Inferior parietal cortex (tissue), 1 donor: ENCODE data around the gene PRTG.
"Not testable (repeated sequence)": the region's sequence is repeated elsewhere in the genome, so short reads cannot be mapped to it uniquely, and the experiment has no call there.

Source experiments
- DNase-seq: peaks from one replicate; pipeline ENCODE4 v3.0.0-alpha.2; 2016; ENCODE audit errors: extremely low spot score

The PRTG gene

DNA sequence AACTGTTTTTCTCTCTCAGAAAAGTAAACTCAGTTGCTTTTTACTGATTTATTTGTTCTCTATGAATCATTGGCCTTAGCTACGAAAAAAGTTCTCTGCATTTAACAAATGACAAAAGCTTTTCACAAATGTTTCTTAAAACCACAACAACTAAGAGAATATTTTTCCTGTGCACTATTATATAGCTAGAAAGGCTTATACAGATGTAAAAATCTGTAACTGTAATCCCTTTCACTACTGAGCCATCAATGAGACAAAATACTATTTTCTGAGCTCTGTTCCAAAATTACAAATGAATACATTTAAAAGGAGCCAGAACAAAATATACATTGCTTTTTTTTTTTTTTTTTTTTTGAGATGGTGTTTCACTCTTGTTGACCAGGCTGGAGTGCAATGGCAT is 109.2 kb downstream of the PRTG start:
- DNase-seq = no peak

DNA sequence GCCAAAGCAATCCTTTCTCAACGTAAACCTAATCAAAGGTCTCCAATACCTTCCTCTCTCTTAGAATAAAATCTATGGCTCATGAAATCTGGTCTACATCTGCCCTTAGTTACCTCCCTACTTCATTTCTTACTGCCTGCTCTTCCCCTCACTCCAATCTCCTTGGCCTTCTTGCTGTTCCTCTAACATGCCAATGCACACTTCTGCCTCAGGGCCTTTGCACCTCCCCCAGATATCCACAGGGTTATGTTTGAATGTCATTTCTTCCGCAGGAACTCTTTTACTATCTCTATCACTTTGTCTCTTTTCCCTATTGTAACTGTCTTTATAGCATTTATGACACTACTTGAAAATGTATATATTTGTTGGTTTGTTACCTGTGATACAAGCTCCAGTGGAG is 110.5 kb downstream of the PRTG start:
- DNase-seq = no peak

DNA sequence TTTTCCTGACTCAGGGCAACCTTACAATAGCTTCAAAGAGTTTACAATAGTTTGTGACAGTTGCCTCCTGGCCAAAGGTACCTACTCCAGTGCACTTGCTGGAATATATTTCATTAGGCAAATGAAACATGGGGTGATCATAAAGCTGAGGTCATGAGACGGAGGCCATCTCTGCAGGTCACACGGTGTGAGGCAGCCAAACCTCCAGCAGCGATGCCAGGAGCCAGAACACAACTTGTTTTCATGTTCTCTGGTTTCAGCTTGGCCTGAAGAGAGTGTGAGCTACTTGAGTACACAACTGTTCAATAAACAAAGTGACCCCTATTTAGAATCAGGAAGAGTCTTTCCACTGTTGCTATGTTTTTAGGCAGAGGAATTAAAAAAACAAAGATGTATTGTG is 112.1 kb downstream of the PRTG start:
- no peak for DNase-seq

DNA sequence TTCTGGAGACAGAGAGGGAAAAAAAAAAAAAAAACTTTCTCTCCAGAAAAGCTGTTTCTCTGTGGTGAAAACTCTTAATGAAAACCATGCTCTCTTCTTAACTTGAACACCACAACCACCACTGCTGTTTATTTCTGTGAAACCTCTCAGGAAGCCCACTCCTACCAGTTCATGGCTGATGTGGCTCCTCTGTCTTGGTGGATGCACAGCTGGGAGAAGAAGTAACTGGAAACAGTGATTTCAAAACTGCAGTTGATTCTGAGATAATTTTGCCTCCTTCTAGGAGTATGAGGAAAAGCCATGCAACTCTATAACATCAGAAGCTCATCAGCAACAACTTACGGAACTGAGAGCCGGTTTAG is 114.6 kb downstream of the PRTG start:
- no peak for DNase-seq

DNA sequence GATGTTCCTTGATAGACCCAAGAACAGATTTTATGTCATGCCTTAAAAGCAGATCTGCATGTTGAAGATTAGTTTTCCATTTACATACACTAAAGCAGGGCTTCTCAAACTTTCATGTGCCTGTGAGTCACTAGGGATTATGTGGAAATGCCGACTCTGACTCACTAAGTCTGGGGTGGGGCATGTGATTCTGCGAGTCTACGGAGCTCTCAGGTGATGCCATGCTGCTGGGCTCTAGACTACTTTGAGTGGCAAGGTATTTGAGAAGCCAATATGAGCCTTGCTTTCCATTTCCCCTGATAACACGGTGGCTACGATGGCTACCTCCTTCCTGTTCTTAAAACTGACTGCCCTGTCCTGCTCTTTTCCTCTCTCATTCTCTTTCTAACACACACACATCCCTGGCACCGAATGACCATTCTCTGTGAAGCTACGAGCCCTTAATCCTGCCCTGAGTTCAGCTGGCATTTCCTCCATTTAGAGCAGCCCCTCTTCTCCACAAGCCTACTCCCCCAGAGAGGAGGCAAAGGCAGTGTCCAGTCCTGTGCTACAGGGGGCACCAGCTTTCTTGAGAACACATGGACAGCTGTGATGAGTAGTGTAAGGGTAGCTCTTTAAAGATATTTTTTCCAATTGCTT is 115.1 kb downstream of the PRTG start:
- DNase-seq = no peak

DNA sequence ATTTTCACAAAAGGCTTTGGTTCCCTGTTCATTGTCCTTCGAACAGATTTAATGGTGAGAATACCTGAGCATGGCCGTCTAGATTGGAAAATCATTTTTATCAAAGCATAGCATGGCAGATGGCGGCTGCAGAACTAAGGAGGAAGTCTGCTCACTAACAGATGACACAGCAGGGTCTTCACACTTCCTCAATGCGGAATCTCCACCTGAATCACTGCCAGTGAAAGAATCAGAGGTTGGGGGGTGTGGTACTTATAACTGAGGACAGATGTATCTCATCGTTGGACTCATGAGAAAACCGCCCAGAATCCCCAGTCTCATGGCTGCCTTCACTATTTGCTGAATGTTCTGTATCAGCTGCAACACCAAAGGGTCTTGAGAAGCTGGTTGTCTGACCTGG is 123.2 kb downstream of the PRTG start:
- DNase-seq = no peak

DNA sequence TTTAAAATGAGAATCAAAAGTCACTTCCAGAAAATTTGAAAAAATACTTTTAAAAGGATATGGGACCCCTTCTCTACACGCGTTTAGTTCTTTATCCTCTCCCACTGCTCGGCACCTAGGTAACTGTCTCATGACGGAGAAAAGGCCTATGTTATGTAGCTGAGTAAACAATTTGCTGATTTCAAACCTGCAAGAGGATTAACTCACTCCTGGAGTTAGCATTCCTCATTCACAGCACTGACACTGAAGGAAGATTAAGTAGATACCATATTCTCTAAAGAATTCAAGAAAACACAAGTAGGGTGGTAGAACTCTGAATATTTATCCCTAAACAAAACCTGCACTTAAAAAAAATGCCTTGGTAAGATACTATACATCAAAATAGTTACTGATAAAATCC is 124.6 kb downstream of the PRTG start:
- no peak for DNase-seq

DNA sequence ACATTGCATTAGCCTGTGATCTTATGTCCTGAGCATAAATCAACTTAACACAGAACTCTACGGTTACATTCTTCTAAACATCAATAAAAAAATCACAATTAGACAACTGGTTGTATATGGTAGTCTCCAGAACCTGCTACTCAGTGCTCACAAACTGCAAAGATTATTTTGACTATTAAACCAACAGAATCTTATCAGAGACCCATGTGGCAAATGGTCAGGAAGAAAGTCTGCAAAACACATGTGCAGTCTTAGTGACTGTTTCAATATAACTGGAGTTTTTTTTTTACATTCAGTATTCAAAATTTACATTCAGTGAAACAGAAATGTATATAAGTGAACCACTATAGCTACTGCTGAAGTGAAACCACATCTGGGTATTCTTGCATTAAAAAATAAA is 127.5 kb downstream of the PRTG start:
- no peak for DNase-seq

DNA sequence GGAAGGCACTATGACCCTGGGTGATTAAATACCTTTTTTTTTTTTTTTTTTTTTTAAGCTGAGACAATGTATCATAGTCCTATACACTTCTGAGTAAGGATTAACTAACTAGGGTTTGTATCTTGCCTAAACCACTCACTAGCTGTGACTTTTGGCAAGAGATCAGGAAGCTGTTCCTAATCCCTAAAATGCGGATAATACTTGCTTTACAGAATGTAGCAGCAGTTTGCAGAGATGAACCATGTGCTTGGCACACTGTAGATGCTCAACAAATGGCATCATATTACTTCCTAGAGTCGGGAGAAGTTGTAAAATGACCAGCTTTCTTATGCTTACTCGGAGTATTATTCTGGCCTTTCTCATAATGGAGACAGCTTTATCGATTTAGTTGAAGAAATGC is 129.2 kb downstream of the PRTG start:
- DNase-seq = no peak

DNA sequence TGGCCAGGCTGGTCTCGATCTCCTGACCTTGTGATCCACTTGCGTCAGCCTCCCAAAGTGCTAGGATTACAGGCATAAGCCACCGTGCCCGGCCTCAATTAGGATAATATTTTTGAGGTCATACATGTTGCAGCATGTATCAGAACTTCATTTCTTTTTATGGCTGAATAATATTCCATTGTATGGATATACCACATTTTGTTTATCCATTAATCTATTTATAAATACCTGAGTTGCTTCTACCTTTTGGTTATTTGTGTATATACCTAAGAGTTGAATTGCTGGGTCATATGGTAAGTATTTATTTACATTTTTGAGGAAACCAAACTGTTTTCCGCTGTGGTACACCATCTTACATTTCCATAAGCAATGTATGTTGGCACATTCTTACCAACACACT is 136.7 kb downstream of the PRTG start:
- DNase-seq = no peak

DNA sequence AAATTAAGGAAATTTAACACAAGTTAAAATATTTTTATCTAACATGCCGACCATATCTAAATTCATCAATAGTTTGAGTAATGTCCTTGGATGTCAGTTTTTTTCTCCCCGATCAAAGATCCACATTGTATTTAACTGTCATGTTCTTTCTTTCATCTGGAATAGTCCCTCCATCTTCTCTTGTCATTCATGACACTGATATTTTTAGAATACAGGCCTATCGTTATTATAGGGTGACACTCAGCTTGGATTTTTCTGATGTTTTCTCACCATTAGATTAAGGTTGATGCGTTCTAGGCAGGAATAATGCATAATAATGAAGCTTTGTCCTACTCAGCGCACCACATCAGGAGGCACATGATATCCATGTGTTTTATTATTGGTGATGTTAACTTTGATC is 141.6 kb downstream of the PRTG start:
- no peak for DNase-seq

DNA sequence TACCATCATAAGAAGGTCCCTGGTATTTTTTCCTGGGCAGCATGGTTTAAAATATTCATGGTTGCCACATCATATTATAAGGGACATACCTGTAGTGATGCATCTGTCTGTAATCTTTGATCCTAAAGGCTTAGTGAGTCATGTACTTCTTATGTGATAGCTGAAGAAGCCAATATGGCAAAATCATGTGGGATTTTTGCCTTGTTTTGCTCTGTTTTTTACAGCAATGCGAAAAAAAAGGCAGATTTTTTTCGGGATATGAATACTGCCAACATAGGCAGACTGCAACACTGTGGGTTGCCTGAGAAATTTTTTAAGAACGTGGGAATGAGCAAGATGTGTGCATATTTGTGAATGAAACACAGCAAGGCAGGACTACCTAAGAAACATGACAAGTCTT is 143.5 kb downstream of the PRTG start:
- DNase-seq = no peak

DNA sequence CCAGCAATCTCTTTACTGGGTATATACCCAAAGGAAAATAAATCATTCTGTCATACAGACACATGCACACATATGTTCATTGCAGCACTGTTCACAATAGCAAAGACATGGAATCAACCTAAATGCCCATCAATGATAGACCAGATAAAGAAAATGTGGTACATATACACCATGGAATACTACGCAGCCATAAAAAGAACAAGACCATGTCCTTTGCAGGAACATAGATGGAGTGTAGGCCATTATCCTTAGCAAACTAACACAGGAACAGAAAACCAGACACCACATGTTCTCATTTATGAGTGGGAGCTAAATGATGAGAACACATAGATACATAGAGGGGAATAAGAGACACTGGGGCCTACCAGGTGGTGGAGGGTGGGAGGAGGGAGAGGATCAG is 149.9 kb downstream of the PRTG start:
- not testable (repeated sequence) for DNase-seq

DNA sequence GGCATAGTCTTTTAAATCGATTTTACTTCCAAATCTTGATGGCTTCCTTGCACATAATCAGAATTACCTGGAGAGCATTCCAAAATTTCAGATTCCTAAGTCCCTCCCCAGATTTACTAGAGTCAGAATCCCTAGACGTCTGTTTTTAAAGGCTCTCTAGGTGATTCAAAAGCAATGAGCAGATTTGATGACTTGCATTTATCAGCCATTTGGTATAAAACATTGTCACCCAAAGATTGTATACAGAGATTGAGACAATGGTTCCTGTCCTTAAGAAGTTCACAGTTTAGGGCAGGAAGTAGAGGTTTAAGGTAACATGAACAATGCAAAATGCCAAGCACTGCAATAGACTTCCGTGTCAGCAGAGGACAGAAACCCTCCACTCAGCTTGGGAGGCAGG is 152.2 kb downstream of the PRTG start:
- no peak for DNase-seq

DNA sequence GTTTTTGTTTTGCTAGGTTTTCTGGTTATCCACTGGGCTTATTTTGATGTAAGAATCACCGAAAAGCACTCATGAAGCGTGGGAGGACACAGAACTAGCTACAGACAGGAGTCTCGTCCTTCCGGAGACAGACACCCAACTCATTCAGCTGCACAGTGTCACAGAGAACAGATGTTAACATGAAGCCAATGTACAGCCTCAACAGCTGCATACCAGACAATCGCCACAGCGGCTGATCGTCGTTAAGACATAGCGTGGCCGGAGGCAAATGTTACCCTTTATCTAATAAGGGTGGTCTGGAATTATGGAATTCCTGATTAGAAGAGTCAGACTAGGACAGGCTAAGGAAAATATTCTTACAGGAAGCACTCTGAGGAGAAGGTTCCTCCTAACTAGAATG is 153.7 kb downstream of the PRTG start:
- no peak for DNase-seq

DNA sequence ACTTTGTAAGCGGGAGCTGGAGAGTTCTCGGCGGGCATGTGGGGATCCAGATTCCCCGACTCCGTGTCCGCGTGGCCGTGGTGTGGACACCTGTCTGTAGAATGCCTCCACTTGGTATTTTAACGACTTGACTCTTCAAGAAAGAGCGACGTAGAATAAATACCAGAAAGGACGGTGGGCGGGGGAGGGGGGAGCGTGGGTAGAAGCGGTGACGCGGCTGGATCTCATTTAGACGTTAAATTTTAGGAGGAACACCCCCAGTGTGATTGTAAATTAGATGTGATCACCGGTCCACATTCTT is 154.2 kb downstream of the PRTG start:
- DNase-seq = no peak

DNA sequence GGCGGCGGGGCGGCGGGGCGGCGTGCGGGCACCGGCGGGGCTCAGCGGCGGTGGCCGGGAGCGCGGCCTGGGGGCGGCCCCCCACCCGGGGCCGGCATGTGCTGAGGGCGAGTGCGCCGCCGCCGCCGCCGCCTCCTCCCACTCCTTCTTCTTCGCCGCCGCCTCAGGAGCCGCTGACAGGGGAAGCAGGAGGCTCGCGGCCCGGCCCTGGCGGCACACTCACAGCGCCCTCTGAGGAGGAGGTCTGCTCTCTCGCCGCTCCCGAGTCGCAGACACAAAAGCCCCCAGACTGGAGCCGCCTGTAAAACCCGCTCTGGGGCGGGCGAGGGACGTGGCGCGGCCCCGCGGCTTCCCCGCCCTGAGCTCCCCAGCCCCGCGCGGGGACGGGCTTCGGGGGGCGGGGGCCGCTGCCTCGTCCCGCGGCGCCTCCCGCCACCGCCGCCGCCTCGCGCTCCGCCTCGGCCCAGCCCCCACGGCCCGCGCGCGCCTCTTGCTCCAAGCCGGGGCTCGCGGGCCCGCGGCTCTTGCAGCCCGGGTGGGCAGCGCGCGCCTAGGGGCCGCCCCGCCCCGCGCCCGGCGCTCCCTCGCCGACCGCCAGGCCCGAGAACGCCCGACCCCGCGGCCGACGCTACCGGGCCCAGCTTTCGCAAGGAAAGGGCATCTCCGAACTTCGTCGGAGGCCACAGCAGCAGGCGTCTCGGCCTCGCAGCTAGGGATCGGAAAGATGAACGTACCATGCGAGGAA is 154.7 kb downstream of the PRTG start, which contains the start of gene PYGO1:
Gene PYGO1, minus strand, starts transcription at position 276 of the 745 bp plus-strand sequence. CDS start 462 bp downstream, outside the sequence.
- no peak for DNase-seq

DNA sequence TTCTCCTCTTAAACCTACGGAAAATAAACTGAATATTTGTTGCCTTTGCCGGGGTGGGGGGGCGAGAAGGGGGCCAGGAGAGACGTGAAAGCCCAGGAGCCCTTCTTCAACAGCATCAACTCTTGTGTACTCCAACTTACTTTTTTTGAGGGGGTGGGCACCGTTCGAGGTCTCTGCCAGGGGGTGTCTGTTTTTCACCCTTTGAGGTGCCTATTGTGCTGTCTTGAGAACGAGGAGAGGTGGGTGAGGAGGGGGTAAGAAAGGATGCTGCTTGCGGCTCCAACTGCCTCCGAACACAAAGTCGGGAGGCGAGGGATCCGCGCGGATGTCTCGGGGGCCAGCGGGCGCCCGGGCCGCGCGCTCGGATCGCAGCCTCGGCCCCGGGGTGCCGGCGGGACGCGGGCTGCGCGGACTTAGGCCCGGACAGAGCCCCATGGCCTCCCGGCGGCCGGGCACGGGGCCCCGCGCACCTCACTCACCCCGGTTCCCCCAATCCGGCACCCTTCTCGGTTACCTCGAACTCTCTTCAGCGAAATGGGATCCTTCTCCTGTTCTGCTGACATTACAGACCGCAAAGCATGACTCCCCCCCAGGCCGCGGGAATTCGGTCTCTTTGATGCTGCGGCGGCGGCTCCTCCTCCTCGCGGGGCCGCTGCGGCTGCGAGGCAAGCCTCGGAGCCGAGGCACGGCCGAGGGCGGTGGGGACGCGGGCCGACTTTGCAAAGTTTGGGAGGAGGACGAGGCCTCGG is 155.5 kb downstream of the PRTG start:
- DNase-seq = no peak

DNA sequence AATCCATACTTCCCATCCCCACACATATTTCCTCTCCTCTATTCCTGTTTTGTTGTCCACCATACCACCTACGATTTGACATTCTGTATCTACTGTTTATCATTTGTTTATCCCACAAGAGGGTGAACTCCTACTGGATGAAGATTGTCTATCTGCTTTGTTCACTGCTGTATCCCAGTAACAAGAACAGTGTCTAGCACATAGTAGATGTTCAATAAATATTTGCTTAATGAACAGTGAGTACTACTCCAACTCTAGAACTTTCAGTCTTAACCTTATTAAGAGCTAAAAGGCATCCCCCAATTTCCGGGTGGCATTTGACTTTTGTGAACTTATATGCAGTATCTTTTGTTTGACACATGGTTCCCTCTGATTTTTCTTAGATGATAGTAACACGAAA is 156.1 kb downstream of the PRTG start:
- DNase-seq = no peak

DNA sequence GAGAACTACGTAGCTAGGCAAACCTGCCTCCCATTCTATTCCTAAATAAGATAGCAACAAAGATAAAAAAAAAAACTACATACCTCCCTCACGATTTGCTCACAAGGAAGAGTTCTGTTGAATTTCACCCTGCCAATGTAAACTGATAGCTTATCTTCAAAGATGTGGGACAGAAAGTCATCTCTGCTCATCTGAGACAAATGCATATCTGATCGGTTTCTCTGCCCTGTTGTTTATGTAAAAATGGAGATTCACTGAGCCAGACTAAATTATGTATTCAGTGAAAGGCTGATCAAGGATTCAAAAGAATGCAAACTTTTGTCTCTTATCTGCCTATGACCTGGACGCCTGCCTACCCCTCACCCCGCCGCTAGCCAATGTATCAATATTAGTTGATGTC is 166.0 kb downstream of the PRTG start:
- no peak for DNase-seq

DNA sequence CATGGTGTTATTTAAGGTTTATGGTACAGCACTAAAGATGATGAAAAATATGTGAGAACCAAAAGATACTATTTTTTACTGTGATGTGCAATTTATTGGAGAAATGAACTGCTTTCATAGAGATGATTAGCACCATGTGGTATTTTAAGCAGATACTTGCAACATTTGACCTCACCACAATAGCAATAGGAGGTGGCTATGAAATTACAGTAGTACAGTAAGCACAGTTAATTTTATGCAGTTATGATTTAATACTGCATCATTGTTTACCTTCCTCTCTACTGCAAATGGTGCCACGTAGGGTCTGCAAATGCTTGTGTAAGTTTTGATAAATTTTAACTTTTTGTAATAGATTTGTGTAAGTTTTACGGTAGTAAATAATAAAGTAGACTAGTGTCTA is 168.9 kb downstream of the PRTG start:
- no peak for DNase-seq

DNA sequence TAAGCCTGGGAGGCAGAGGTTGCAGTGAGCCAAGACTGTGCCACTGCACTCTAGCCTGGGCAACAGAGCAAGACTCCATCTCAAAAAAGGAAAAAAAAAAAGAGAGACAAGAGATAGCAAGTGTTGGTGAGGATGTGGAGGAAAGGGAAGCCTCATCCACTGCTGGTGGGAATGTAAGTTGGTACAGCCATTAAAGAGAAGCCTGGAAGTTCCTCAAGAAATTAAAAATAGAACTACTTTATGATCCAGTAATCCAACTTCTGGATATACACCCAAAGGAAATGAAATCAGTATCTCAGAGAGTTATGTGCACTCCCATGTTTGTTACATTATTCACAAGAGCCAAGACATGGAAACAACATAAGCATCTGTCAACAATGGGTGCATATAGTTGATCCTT is 169.7 kb downstream of the PRTG start:
- no peak for DNase-seq
